ENCODE results near the gene PLXNB3.

The PLXNB3 gene

DNA sequence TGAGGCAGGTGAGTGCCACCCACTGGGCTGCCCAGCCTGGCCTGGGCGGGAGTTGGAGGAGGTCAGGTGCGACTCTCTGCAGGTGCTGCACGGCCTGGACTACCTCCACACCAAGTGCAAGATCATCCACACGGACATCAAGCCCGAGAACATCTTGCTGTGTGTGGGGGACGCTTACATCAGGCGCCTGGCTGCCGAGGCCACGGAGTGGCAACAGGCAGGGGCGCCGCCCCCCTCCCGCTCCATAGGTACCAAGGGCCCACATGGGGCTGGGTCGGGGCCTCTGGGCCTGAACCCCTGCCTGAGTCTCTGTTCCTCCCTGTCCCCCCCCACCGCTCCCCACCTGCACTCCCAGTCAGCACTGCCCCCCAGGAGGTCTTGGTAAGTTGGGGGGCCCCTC, 18.8 kb downstream of the PLXNB3 start:
- no peak overlapping the region for H3K4me3 ChIP-seq (ENCODE audit: low read depth, low read length)
- TF ChIP-seq POLR2A (IDR thresholded peaks at IDR 0.05; ENCODE audit: extremely low read depth, insufficient read length), result no peak
- no peak for TF ChIP-seq CTCF (IDR thresholded peaks at IDR 0.05; ENCODE audit: low read depth, low read length)
- TF ChIP-seq MYC (IDR thresholded peaks at IDR 0.05; ENCODE audit: low read depth, low read length), result no peak
- TF ChIP-seq, protein P1, sequence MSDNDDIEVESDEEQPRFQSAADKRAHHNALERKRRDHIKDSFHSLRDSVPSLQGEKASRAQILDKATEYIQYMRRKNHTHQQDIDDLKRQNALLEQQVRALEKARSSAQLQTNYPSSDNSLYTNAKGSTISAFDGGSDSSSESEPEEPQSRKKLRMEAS (IDR thresholded peaks at IDR 0.05; ENCODE audit: low read depth, low read length), result no peak
- no peak for DNase-seq (ENCODE audit: low read depth)

DNA sequence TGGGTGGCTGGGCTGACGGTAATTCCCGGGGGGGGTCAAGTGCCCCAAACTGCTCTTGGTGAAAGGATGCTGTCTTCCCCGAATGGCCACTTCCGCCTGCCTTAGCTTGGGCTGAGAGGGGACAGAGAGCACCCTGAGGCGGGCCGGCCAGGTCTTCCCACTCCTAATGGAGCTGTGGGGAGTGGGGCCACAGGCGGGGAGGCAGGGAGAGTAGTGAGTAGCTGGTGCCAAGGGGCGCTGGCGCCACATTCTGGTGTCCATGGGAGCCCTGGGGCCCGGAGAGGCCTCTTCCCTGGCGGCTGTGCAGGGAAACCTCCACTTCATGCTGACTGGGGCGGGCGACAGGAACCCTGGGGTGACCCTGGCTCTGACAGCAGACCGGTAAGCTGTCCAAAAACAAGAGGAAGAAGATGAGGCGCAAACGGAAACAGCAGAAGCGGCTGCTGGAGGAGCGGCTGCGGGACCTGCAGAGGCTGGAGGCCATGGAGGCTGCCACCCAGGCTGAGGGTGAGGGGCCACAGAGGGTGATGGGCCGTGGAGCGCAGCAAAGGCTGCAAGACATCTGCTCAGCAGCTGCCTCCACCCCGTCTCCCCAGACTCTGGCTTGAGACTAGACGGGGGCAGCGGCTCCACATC, 19.4 kb downstream of the PLXNB3 start:
- no peak overlapping the region for H3K4me3 ChIP-seq (ENCODE audit: low read depth, low read length)
- TF ChIP-seq POLR2A (IDR thresholded peaks at IDR 0.05; ENCODE audit: extremely low read depth, insufficient read length), result no peak
- TF ChIP-seq, protein P1 (IDR thresholded peaks at IDR 0.05; ENCODE audit: low read depth, low read length), result no peak
- no peak for TF ChIP-seq CTCF (IDR thresholded peaks at IDR 0.05; ENCODE audit: low read depth, low read length)
- TF ChIP-seq MYC (IDR thresholded peaks at IDR 0.05; ENCODE audit: low read depth, low read length), result no peak
- DNase-seq (ENCODE audit: low read depth), result no peak

DNA sequence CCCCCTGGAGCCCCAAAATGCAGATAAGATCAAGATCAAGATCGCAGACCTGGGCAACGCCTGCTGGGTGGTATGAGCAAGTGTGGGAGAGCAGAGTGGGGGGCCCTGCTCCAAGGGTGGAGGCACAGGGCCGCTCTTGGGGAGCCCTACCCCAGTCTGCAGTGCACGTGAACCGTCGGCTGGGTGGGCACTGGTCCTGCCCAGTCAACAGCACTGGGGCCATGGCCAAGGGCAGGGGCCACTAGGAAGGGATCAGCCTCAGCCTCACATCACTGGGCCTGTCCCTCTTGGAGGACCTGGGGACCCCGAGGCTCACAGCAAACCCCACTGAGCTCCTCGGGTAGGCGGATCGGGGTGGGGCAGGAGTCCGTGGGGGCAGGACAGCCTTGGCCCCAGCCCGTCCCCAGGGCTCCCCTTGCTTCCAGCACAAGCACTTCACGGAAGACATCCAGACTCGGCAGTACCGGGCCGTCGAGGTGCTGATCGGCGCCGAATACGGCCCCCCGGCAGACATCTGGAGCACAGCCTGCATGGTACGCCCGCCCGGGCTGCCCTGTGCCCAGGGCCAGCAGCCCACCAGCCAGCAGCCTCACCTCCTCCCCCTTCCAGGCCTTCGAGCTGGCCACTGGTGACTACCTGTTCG, 20.4 kb downstream of the PLXNB3 start:
- H3K4me3 ChIP-seq (ENCODE audit: low read depth, low read length), result no peak overlapping the region
- TF ChIP-seq, protein P1 (IDR thresholded peaks at IDR 0.05; ENCODE audit: low read depth, low read length), result no peak
- TF ChIP-seq MYC (IDR thresholded peaks at IDR 0.05; ENCODE audit: low read depth, low read length) (no peak), CTCF (IDR thresholded peaks at IDR 0.05; ENCODE audit: low read depth, low read length) (no peak), POLR2A (IDR thresholded peaks at IDR 0.05; ENCODE audit: extremely low read depth, insufficient read length) (no peak)
- no peak for DNase-seq (ENCODE audit: low read depth)

DNA sequence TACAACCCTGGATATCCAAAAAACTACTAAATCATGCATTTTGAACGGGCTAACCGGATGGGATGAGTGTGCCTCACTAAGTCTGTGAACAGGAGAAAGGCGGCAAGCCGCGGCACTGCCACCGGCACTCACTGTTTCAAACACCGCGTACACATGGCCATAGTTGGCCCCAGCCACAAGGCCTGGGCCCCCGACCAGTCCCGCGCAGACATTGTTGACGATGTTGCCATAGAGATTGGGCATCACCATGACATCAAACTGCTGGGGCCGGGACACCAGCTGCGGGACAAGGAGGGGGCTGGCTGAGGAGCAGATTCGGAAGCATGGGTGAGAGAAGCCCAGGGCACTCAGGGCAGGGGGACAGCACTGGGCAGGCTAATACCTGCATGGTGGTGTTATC, 22.6 kb downstream of the PLXNB3 start:
- TF ChIP-seq POLR2A (IDR thresholded peaks at IDR 0.05; ENCODE audit: extremely low read depth, insufficient read length) (no peak), MYC (IDR thresholded peaks at IDR 0.05; ENCODE audit: low read depth, low read length) (no peak), CTCF (IDR thresholded peaks at IDR 0.05; ENCODE audit: low read depth, low read length) (no peak)
- TF ChIP-seq, protein P1 (IDR thresholded peaks at IDR 0.05; ENCODE audit: low read depth, low read length), result no peak
- DNase-seq (ENCODE audit: low read depth), result no peak
- no peak overlapping the region for H3K4me3 ChIP-seq (ENCODE audit: low read depth, low read length)

DNA sequence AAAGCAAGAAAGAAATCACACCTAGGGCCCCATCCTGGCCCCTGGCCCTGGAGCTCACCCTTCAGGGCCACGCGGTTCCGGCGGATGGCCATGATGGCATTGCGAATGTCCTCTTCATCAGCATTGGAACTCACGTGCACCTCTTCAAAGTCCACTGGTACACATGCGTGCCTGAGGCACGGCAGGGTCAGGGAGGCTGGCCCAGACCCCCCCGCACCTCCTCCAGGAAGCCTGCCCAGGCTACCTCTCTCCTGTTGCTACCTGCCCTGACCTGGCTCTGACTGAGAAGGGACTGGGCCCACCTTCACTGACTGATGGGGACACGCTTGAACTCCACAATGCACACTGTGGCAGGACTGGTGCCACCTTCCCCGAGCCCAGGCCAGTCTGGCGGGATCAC, 25.6 kb downstream of the PLXNB3 start:
- TF ChIP-seq MYC (IDR thresholded peaks at IDR 0.05; ENCODE audit: low read depth, low read length) (no peak), CTCF (IDR thresholded peaks at IDR 0.05; ENCODE audit: low read depth, low read length) (no peak), POLR2A (IDR thresholded peaks at IDR 0.05; ENCODE audit: extremely low read depth, insufficient read length) (no peak)
- TF ChIP-seq, protein P1 (IDR thresholded peaks at IDR 0.05; ENCODE audit: low read depth, low read length), result no peak
- no peak overlapping the region for H3K4me3 ChIP-seq (ENCODE audit: low read depth, low read length)
- no peak for DNase-seq (ENCODE audit: low read depth)
